ENCODE measurements around the gene HYAL4. TPM values are rescaled to one million over a fixed set of nuclear protein-coding genes. Genes with fewer than 3 reads are reported as not detected.

HYAL4 gene
- total RNA-seq, 1 donor from 2014 or later = 0.49 TPM

- Histone ChIP-seq H3K27ac (no peak overlapping the region), H3K4me1 (peaks cover 8% of the 10 kb centered on the region), H3K4me3 (no peak overlapping the region), H3K36me3 (no peaks in the 10 kb centered on the region), H3K9me3 (no peaks in the 10 kb centered on the region), H3K27me3 (no peaks in the 10 kb centered on the region)
- intact Hi-C loops (cut with DNase I) = no loop called here
- TF ChIP-seq CTCF (IDR thresholded peaks at IDR 0.05) = no peak
- no peak for TF ChIP-seq POLR2A (IDR thresholded peaks at IDR 0.05)
- no peak for TF ChIP-seq POLR2AphosphoS5 (IDR thresholded peaks at IDR 0.05; ENCODE audit: insufficient read depth in 1 of 2, low read depth in 1 of 2)
- DNase-seq (ENCODE audit: extremely low spot score in 2 of 2) = no peak
Measured at GRCh38 chr7:123798532-123799188, 46.3 kb upstream of the HYAL4 start.

GRCh38 chr7:123802249-123802648, 42.7 kb upstream of the HYAL4 start:
- H3K36me3 ChIP-seq = no peaks in the 10 kb centered on the region
- intact Hi-C loops (cut with DNase I) = no loop called here
- H3K27me3 ChIP-seq = no peaks in the 10 kb centered on the region
- H3K9me3 ChIP-seq = no peaks in the 10 kb centered on the region
- H3K4me3 ChIP-seq = no peak overlapping the region
- DNase-seq (ENCODE audit: extremely low spot score in 2 of 2) = no peak
- peaks cover 8% of the 10 kb centered on the region for H3K4me1 ChIP-seq
- H3K27ac ChIP-seq = no peak overlapping the region
- TF ChIP-seq CTCF (IDR thresholded peaks at IDR 0.05) = no peak
- TF ChIP-seq POLR2A (IDR thresholded peaks at IDR 0.05) = no peak

GRCh38 chr7:123805287-123805686, 39.7 kb upstream of the HYAL4 start:
- Histone ChIP-seq H3K4me3 (no peak overlapping the region), H3K4me1 (no peaks in the 10 kb centered on the region), H3K27ac (no peak overlapping the region), H3K27me3 (no peaks in the 10 kb centered on the region), H3K9me3 (no peaks in the 10 kb centered on the region), H3K36me3 (no peaks in the 10 kb centered on the region)
- TF ChIP-seq POLR2A (IDR thresholded peaks at IDR 0.05) (no peak), POLR2AphosphoS5 (IDR thresholded peaks at IDR 0.05; ENCODE audit: insufficient read depth in 1 of 2, low read depth in 1 of 2) (no peak), CTCF (IDR thresholded peaks at IDR 0.05) (no peak)
- intact Hi-C loops (cut with DNase I) = no loop called here
- no peak for DNase-seq (ENCODE audit: extremely low spot score in 2 of 2)

- TF ChIP-seq CTCF (IDR thresholded peaks at IDR 0.05) = no peak
- no peak for TF ChIP-seq POLR2A (IDR thresholded peaks at IDR 0.05)
- no peak for TF ChIP-seq POLR2AphosphoS5 (IDR thresholded peaks at IDR 0.05; ENCODE audit: insufficient read depth in 1 of 2, low read depth in 1 of 2)
- intact Hi-C loops (cut with DNase I) = no loop called here
- H3K4me1 ChIP-seq = no peaks in the 10 kb centered on the region
- H3K27ac ChIP-seq = no peak overlapping the region
- H3K27me3 ChIP-seq = no peaks in the 10 kb centered on the region
- no peak for DNase-seq (ENCODE audit: extremely low spot score in 2 of 2)
- no peaks in the 10 kb centered on the region for H3K36me3 ChIP-seq
- no peak overlapping the region for H3K4me3 ChIP-seq
- H3K9me3 ChIP-seq = no peaks in the 10 kb centered on the region
Measured at GRCh38 chr7:123809471-123809870, 35.5 kb upstream of the HYAL4 start.

- TF ChIP-seq POLR2A (IDR thresholded peaks at IDR 0.05) (no peak), POLR2AphosphoS5 (IDR thresholded peaks at IDR 0.05; ENCODE audit: insufficient read depth in 1 of 2, low read depth in 1 of 2) (no peak), CTCF (IDR thresholded peaks at IDR 0.05) (no peak)
- Histone ChIP-seq H3K4me1 (no peaks in the 10 kb centered on the region), H3K27me3 (no peaks in the 10 kb centered on the region), H3K27ac (no peak overlapping the region), H3K9me3 (no peaks in the 10 kb centered on the region), H3K36me3 (no peaks in the 10 kb centered on the region), H3K4me3 (no peak overlapping the region)
- no peak for DNase-seq (ENCODE audit: extremely low spot score in 2 of 2)
- intact Hi-C loops (cut with DNase I) = no loop called here
Measured at GRCh38 chr7:123811056-123811455, 33.9 kb upstream of the HYAL4 start.

All from vagina (tissue), 2 donors.